Measurements from ENCODE around the gene CAP2.

GRCh38 chr6:17391976-17392375, 1.4 kb upstream of the CAP2 start:
- no peak for TF ChIP-seq CTCF (conservative IDR thresholded peaks at IDR 0.05)
- no peak for TF ChIP-seq ZFX (IDR thresholded peaks at IDR 0.05)
